Neural cell (in vitro differentiated cells): ENCODE measurements around the gene ZHX3. TPM values are rescaled to one million over a fixed set of nuclear protein-coding genes. Genes with fewer than 3 reads are reported as not detected.

ENCODE experiments used
- H2AFZ ChIP-seq: fragments of 200-600, 300-800 bp; sonication (generic), shearing (Covaris generic); 2 replicates; pipeline ENCODE4 v1.6.0; 2014; ENCODE audit warnings: low read depth, mild to moderate bottlenecking, antibody characterized with exemption, low read length, moderate library complexity
- H3F3A ChIP-seq: fragments of 200-600 bp; shearing (Covaris generic); 2 replicates; pipeline ENCODE4 v1.6.1; 2016; ENCODE audit warnings: mild to moderate bottlenecking, moderate library complexity, mixed read lengths, antibody characterized with exemption, low read length; ENCODE audit not compliant: insufficient read depth, poor library complexity, severe bottlenecking
- H3K27ac ChIP-seq: fragments of 200-600, 300-800 bp; sonication (generic), shearing (Covaris generic); 2 replicates; pipeline ENCODE4 v1.5.1; 2014; ENCODE audit warnings: mild to moderate bottlenecking, low read length, moderate library complexity
- H3K27me3 ChIP-seq: fragments of 300-800, 200-600 bp; sonication (generic), shearing (Covaris generic); 2 replicates; pipeline ENCODE4 v1.6.0; 2014; ENCODE audit warnings: mild to moderate bottlenecking, low read depth, low read length, moderate library complexity; ENCODE audit not compliant: insufficient read depth
- H3K36me3 ChIP-seq: fragments of 300-800, 200-600 bp; sonication (generic), shearing (Covaris generic); 2 replicates; pipeline ENCODE4 v1.5.1; 2014; ENCODE audit warnings: mild to moderate bottlenecking, antibody characterized with exemption, low read length, moderate library complexity; ENCODE audit not compliant: insufficient read depth
- H3K4me2 ChIP-seq: fragments of 300-800, 200-600 bp; sonication (generic), shearing (Covaris generic); 2 replicates; pipeline ENCODE4 v1.6.0; 2014; ENCODE audit warnings: mild to moderate bottlenecking, low read length
- H3K4me3 ChIP-seq: fragments of 300-800, 200-600 bp; sonication (generic), shearing (Covaris generic); 2 replicates; pipeline ENCODE4 v1.5.1; 2014; ENCODE audit warnings: mild to moderate bottlenecking, low read length, moderate library complexity
- H3K79me2 ChIP-seq: fragments of 200-600 bp; shearing (Covaris generic); replicated peaks from 2 replicates; pipeline ENCODE4 v1.6.0; 2014; ENCODE audit warnings: mild to moderate bottlenecking, low read length, moderate library complexity; ENCODE audit not compliant: insufficient read depth
- H3K9ac ChIP-seq: fragments of 300-800, 200-600 bp; sonication (generic), shearing (Covaris generic); 2 replicates; pipeline ENCODE4 v1.6.1; 2016; ENCODE audit warnings: mild to moderate bottlenecking, low read length, mixed read lengths
- H3K9me2 ChIP-seq: fragments of 200-600 bp; shearing (Covaris generic); 2 replicates; pipeline ENCODE4 v1.6.1; 2016; ENCODE audit warnings: mild to moderate bottlenecking, low read length, mixed read lengths; ENCODE audit not compliant: insufficient read depth
- H3K9me3 ChIP-seq: fragments of 200-600, 300-800 bp; sonication (generic), shearing (Covaris generic); 2 replicates; pipeline ENCODE4 v1.6.1; 2016; ENCODE audit warnings: mild to moderate bottlenecking, mixed run types, low read length, moderate library complexity, mixed read lengths
- H4K20me1 ChIP-seq: fragments of 200-600 bp; shearing (Covaris generic); 2 replicates; pipeline ENCODE4 v1.6.1; 2016; ENCODE audit warnings: mild to moderate bottlenecking, mixed run types; ENCODE audit not compliant: insufficient read depth
- CTCF ChIP-seq: fragments of 450-650 bp; IDR thresholded peaks from 2 replicates; pipeline ENCODE4 v1.5.1; 2014; ENCODE audit warnings: antibody characterized with exemption, mild to moderate bottlenecking, moderate library complexity; ENCODE audit not compliant: poor library complexity, severe bottlenecking
- EP300 ChIP-seq: fragments of 450-650 bp; conservative IDR thresholded peaks from 2 replicates; pipeline ENCODE4 v1.6.1; 2014; ENCODE audit warnings: antibody characterized with exemption, mild to moderate bottlenecking, moderate library complexity; ENCODE audit not compliant: poor library complexity, severe bottlenecking
- EZH2 ChIP-seq: fragments of 200-600, 300-800 bp; shearing (Covaris generic), sonication (generic); IDR thresholded peaks from 2 replicates; pipeline ENCODE4 v1.6.1; 2014; ENCODE audit warnings: antibody characterized with exemption, low read length, borderline replicate concordance, mild to moderate bottlenecking; ENCODE audit not compliant: insufficient read depth, poor library complexity, severe bottlenecking
- MXI1 ChIP-seq: fragments of 450-650 bp; conservative IDR thresholded peaks from 2 replicates; pipeline ENCODE4 v1.6.1; 2014; ENCODE audit warnings: antibody characterized with exemption, mild to moderate bottlenecking; ENCODE audit not compliant: poor library complexity, severe bottlenecking
- POLR2AphosphoS5 ChIP-seq: IDR thresholded peaks from 2 replicates; pipeline ENCODE4 v1.6.1; 2012
- RAD21 ChIP-seq: fragments of 450-650 bp; conservative IDR thresholded peaks from 2 replicates; pipeline ENCODE4 v1.6.1; 2014; ENCODE audit warnings: antibody characterized with exemption, mild to moderate bottlenecking, moderate library complexity
- REST ChIP-seq: IDR thresholded peaks from 2 replicates; pipeline ENCODE4 v1.6.1; 2012; ENCODE audit warnings: borderline replicate concordance
- SMC3 ChIP-seq: fragments of 450-650 bp; conservative IDR thresholded peaks from 2 replicates; pipeline ENCODE4 v1.6.1; 2014; ENCODE audit warnings: antibody characterized with exemption, mild to moderate bottlenecking, moderate library complexity; ENCODE audit not compliant: poor library complexity
- TAF1 ChIP-seq: IDR thresholded peaks from 2 replicates; pipeline ENCODE4 v1.6.1; 2012; ENCODE audit warnings: low read depth
- polyA plus RNA-seq: library from polyadenylated mRNA; depleted of rRNA; stranded (reverse); fragments of >200 nt; gene quantifications from 2 replicates; pipeline ENCODE4 v1.2.3, GENCODE V29; 2014

Gene ZHX3
- polyA plus RNA-seq, 1 donor from 2014 or later = 10.3 TPM

GRCh38 chr20:41228858-41229257 lies 88.7 kb downstream of the ZHX3 start:
- Histone ChIP-seq H4K20me1 (no peaks in the 10 kb centered on the region), H3K4me2 (no peak overlapping the region), H3K27me3 (no peaks in the 10 kb centered on the region), H3K36me3 (no peaks in the 10 kb centered on the region), H2AFZ (no peak overlapping the region), H3K9me3 (no peaks in the 10 kb centered on the region), H3K4me3 (no peak overlapping the region), H3K27ac (no peak overlapping the region), H3K9me2 (no peaks in the 10 kb centered on the region), H3K79me2 (no peaks in the 10 kb centered on the region), H3K9ac (no peak overlapping the region), H3F3A (no peaks in the 10 kb centered on the region)
- TF ChIP-seq SMC3 (no peak), POLR2AphosphoS5 (no peak), TAF1 (no peak), REST (no peak), EP300 (no peak), MXI1 (no peak), CTCF (no peak), RAD21 (no peak)

GRCh38 chr20:41226426-41226825 lies 91.1 kb downstream of the ZHX3 start:
- Histone ChIP-seq H3K36me3 (no peaks in the 10 kb centered on the region), H3K4me2 (no peak overlapping the region), H3K27ac (no peak overlapping the region), H3K9me2 (no peaks in the 10 kb centered on the region), H3K27me3 (no peaks in the 10 kb centered on the region), H2AFZ (no peak overlapping the region), H4K20me1 (no peaks in the 10 kb centered on the region), H3K4me3 (no peak overlapping the region), H3F3A (no peaks in the 10 kb centered on the region), H3K79me2 (no peaks in the 10 kb centered on the region), H3K9ac (no peak overlapping the region), H3K9me3 (no peaks in the 10 kb centered on the region)
- TF ChIP-seq TAF1 (no peak), CTCF (no peak), RAD21 (no peak), EZH2 (no peak), REST (no peak), SMC3 (no peak), POLR2AphosphoS5 (no peak), EP300 (no peak), MXI1 (no peak)
